K562 (cell line): ENCODE measurements around the gene SERTAD1. TPM values are rescaled to one million over a fixed set of nuclear protein-coding genes. Genes with fewer than 3 reads are reported as not detected.
A peak's percentile ranks its signal among the peaks of the same experiment; 100 is the strongest.

Source experiments
- AFF1 ChIP-seq, 2 experiments: fragments of 450-650 bp; IDR thresholded peaks; 2 replicates each; pipeline ENCODE4 v1.6.1; 2018; ENCODE audit warnings: mild to moderate bottlenecking in 2 of 2, low read depth in 1 of 2; ENCODE audit not compliant: partially characterized antibody in 2 of 2
- ARID3A ChIP-seq: IDR thresholded peaks from 2 replicates; pipeline ENCODE4 v1.6.1; 2012; ENCODE audit warnings: low read depth, low read length, improper control_type of control experiment, borderline replicate concordance
- CC2D1A ChIP-seq: fragments of 450-650 bp; IDR thresholded peaks from 2 replicates; pipeline ENCODE4 v1.6.1; 2017; ENCODE audit warnings: mild to moderate bottlenecking
- E2F4 ChIP-seq: sonication (generic); formaldehyde crosslinking; IDR thresholded peaks from 2 replicates; pipeline ENCODE4 v1.8.0; 2022; ENCODE audit warnings: mild to moderate bottlenecking, low read depth, missing genetic modification reagents
- FOXM1 ChIP-seq, 2 experiments: fragments of 450-650 bp in 1 of 2; sonication (generic) in 1 of 2; formaldehyde crosslinking in 1 of 2; IDR thresholded peaks; 2 replicates each; pipeline versions ENCODE4 v1.6.1 to v1.9.0; 2017 to 2022; ENCODE audit warnings: low read depth in 2 of 2, mild to moderate bottlenecking in 2 of 2, missing genetic modification reagents in 1 of 2, moderate library complexity in 1 of 2
- HDAC1 ChIP-seq, 2 experiments: fragments of 450-650 bp; IDR thresholded peaks; 2 replicates each; pipeline ENCODE4 v1.6.1; 2016 to 2017; ENCODE audit warnings: inconsistent platforms in 1 of 2, mild to moderate bottlenecking in 1 of 2, moderate library complexity in 1 of 2
- KLF13 ChIP-seq: fragments of 450-650 bp; IDR thresholded peaks from 2 replicates; pipeline ENCODE4 v1.6.1; 2016; ENCODE audit warnings: missing genetic modification characterization, low read depth, mild to moderate bottlenecking, missing compliant biosample characterization, moderate library complexity, borderline replicate concordance
- MECOM ChIP-seq: fragments of 250-450 bp; sonication (Bioruptor Pico); IDR thresholded peaks from 2 replicates; pipeline ENCODE4 v1.8.0; 2022; ENCODE audit warnings: inconsistent platforms
- MEF2D ChIP-seq: conservative IDR thresholded peaks from 2 replicates; pipeline ENCODE4 v1.6.1; 2016; ENCODE audit warnings: low read depth, missing genetic modification characterization, missing compliant biosample characterization
- MTA3 ChIP-seq: fragments of 450-650 bp; formaldehyde crosslinking; IDR thresholded peaks from 2 replicates; pipeline ENCODE4 v1.6.1; 2017; ENCODE audit warnings: mild to moderate bottlenecking, borderline replicate concordance
- NR4A1 ChIP-seq, 2 experiments: fragments of 250-450 bp in 1 of 2; fragments of 450-650 bp in 1 of 2; sonication (Bioruptor Pico) in 1 of 2; IDR thresholded peaks; 2 replicates each; pipeline versions ENCODE4 v1.4.0 to v1.6.1; 2016 to 2020; ENCODE audit warnings: mild to moderate bottlenecking in 2 of 2, missing compliant biosample characterization in 1 of 2, missing genetic modification characterization in 1 of 2, moderate library complexity in 1 of 2
- OTX1 ChIP-seq: fragments of 450-650 bp; formaldehyde crosslinking; IDR thresholded peaks from 2 replicates; pipeline ENCODE4 v1.4.0; 2022; ENCODE audit warnings: mild to moderate bottlenecking
- POLR2B ChIP-seq: fragments of 450-650 bp; IDR thresholded peaks from 2 replicates; pipeline ENCODE4 v1.6.1; 2018; ENCODE audit warnings: low read depth; ENCODE audit not compliant: partially characterized antibody
- SMARCE1 ChIP-seq: fragments of 450-650 bp; IDR thresholded peaks from 2 replicates; pipeline ENCODE4 v1.7.1; 2016; ENCODE audit warnings: mild to moderate bottlenecking
- SP1 ChIP-seq: sonication (generic); formaldehyde crosslinking; IDR thresholded peaks from 2 replicates; pipeline ENCODE4 v1.8.1; 2022; ENCODE audit warnings: mild to moderate bottlenecking, missing genetic modification reagents
- SP2 ChIP-seq: IDR thresholded peaks from 2 replicates; pipeline ENCODE4 v1.6.1; 2011; ENCODE audit warnings: mild to moderate bottlenecking, low read depth, low read length, moderate library complexity; ENCODE audit not compliant: poor library complexity, severe bottlenecking; ENCODE audit errors: extremely low read depth
- TFAP4 ChIP-seq: sonication (generic); formaldehyde crosslinking; IDR thresholded peaks from 2 replicates; pipeline ENCODE4 v1.8.0; 2022; ENCODE audit warnings: missing genetic modification reagents, mild to moderate bottlenecking, moderate library complexity, borderline replicate concordance
- polyA plus RNA-seq, 8 experiments: library from polyadenylated mRNA; depleted of rRNA in 4 of 8; stranded (reverse) in 5 of 8; unstranded in 3 of 8; fragments of >200 nt; fragmentation: Nextera tagmentation in 2 of 8; fragmentation: Illumina TruSeq in 1 of 8; extraction: Ambion mirVana in 2 of 8; extraction: Trizol in 1 of 8; gene quantifications; 2 replicates each; pipeline versions ENCODE4 v1.2.1 to v1.2.3, GENCODE V29; 2011 to 2014; ENCODE audit warnings: inconsistent platforms in 1 of 8, missing spikeins in 1 of 8
- total RNA-seq, 7 experiments: library from RNA; depleted of rRNA in 6 of 7; stranded (reverse); fragments of >200 nt in 6 of 7; fragmentation: Illumina TruSeq in 2 of 7; extraction: Trizol in 2 of 7; gene quantifications; 2 replicates each; pipeline versions ENCODE4 v1.2.1 to v1.2.3, GENCODE V29; 2011 to 2021; ENCODE audit warnings: low replicate concordance in 1 of 7

Gene SERTAD1
- total and polyA plus RNA-seq, 9 of the 15 experiments (the other 6 are each of a cell fraction or from before 2014, with no cell fraction given): 0.15 to 8.7 (median 4.9) TPM

GRCh38 chr19:40433391-40434216 lies 7.8 kb upstream of the SERTAD1 start (continued):
- TF ChIP-seq ARID3A: no peak
- TF ChIP-seq SMARCE1: peak; percentile 10; the same call in 1 of the 2 replicates
- TF ChIP-seq NR4A1 (CRISPR knock-in tag; IDR thresholded peaks at IDR 0.05): no peak
- peak; percentile 28; the same call in 1 of the 2 replicates for TF ChIP-seq NR4A1 (tag; IDR thresholded peaks at IDR 0.05)
- TF ChIP-seq MTA3: 0 out of 2 replicates have a peak, but pooled peaks have one; percentile 76
- TF ChIP-seq E2F4 (CRISPR knock-in tag): no peak
- TF ChIP-seq SP1: peak; percentile 53; the same call in 1 of the 2 replicates
- peak; percentile 55; the same call in 1 of the 2 replicates for TF ChIP-seq TFAP4 (CRISPR knock-in tag)
- no peak; the same call in 1 of the 2 replicates for TF ChIP-seq OTX1 (CRISPR knock-in tag)
- no peak for TF ChIP-seq HDAC1 (IDR thresholded peaks at IDR 0.05)
- TF ChIP-seq AFF1 (IDR thresholded peaks at IDR 0.05; ENCODE audit: low read depth in 1 of 2, partially characterized antibody in 2 of 2): peak in 1 of 2 experiments; percentile 32
- TF ChIP-seq KLF13 (tag): 0 out of 2 replicates have a peak, but pooled peaks have one; percentile 66
- no peak for TF ChIP-seq SP2
- 0 out of 2 replicates have a peak, but pooled peaks have one; percentile 25 for TF ChIP-seq CC2D1A
- TF ChIP-seq POLR2B: peak; percentile 61
- TF ChIP-seq MECOM (CRISPR knock-in tag): no peak
- no peak for TF ChIP-seq FOXM1 (IDR thresholded peaks at IDR 0.05; ENCODE audit: low read depth)
- 0 out of 2 replicates have a peak, but pooled peaks have one; percentile 3 for TF ChIP-seq FOXM1 (CRISPR knock-in tag; IDR thresholded peaks at IDR 0.05; ENCODE audit: low read depth)
- TF ChIP-seq MEF2D (tag): no peak
